ENCODE data around the gene HSD17B2.
"Not testable (repeated sequence)": the region's sequence is repeated elsewhere in the genome, so short reads cannot be mapped to it uniquely, and the experiment has no call there.

The HSD17B2 gene

DNA sequence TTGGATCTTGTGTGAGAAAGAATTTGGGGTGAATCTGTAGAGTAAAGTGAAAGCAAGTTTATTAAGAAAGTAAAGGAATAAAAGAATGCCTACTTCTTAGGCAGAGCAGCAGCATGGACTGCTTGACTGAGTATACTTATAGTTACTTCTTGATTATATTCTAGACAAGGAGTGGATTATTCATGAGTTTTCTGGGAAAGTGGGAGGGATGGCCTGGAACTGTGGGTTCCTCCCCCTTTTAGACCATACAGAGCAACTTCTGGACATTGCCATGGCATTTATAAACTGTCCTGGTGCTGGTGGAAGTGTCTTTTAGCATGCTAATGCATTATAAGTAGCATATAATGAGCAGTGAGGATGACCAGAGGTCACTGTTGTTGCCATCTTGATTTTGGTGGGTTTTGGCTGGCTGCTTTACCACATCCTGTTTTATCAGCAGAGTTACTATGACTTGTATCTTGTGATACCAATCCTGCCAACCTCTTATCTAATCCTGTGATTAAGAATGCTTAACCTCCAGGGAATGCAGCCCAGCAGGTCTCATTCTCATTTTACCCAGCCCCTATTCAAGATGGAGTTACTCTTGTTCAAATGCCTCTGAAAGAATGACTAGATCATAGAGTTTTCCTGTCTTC, 58.7 kb downstream of the HSD17B2 start:
- TF ChIP-seq, protein P1, sequence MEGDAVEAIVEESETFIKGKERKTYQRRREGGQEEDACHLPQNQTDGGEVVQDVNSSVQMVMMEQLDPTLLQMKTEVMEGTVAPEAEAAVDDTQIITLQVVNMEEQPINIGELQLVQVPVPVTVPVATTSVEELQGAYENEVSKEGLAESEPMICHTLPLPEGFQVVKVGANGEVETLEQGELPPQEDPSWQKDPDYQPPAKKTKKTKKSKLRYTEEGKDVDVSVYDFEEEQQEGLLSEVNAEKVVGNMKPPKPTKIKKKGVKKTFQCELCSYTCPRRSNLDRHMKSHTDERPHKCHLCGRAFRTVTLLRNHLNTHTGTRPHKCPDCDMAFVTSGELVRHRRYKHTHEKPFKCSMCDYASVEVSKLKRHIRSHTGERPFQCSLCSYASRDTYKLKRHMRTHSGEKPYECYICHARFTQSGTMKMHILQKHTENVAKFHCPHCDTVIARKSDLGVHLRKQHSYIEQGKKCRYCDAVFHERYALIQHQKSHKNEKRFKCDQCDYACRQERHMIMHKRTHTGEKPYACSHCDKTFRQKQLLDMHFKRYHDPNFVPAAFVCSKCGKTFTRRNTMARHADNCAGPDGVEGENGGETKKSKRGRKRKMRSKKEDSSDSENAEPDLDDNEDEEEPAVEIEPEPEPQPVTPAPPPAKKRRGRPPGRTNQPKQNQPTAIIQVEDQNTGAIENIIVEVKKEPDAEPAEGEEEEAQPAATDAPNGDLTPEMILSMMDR (IDR thresholded peaks at IDR 0.05; ENCODE audit: low read depth, low read length, missing control alignments) = no peak
- no peak for DNase-seq (ENCODE audit: extremely low read depth, low read depth)
- H3K4me3 ChIP-seq (replicated peaks; ENCODE audit: low read depth, low read length) = no peak overlapping the region

- no peak overlapping the region for H3K4me3 ChIP-seq (replicated peaks; ENCODE audit: low read depth, low read length)
- TF ChIP-seq, protein P1 (IDR thresholded peaks at IDR 0.05; ENCODE audit: low read depth, low read length, missing control alignments) = no peak
- no peak for DNase-seq (ENCODE audit: extremely low read depth, low read depth)
Observed at GRCh38 chr16:82094942-82095540, 60.0 kb downstream of the HSD17B2 start.

DNA sequence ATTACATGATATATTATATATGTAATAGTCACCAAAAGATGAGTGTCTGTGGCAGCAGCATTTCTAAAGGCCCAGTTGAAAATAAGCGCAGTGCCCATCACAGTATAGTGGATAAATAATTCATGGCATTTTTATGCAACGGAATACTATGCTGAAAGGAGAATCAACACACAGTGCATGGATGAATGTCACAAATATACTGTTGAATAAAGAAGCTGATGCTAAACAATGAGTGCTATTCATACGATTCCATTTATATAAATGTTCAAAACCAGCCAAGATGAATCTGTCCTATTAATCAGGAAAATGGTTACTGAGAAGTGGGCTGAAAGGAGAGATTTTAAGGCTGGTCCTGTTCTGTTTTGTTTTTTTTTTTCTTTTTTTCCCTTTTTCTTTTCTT, 61.6 kb downstream of the HSD17B2 start:
- TF ChIP-seq, protein P1 (IDR thresholded peaks at IDR 0.05; ENCODE audit: low read depth, low read length, missing control alignments) = no peak
- no peak for DNase-seq (ENCODE audit: extremely low read depth, low read depth)
- no peak overlapping the region for H3K4me3 ChIP-seq (replicated peaks; ENCODE audit: low read depth, low read length)

- TF ChIP-seq, protein P1 (IDR thresholded peaks at IDR 0.05; ENCODE audit: low read depth, low read length, missing control alignments) = no peak
- H3K4me3 ChIP-seq (replicated peaks; ENCODE audit: low read depth, low read length) = no peak overlapping the region
- DNase-seq (ENCODE audit: extremely low read depth, low read depth) = no peak
Observed at GRCh38 chr16:82105107-82105506, 70.1 kb downstream of the HSD17B2 start.

GRCh38 chr16:82108100-82108499, 73.0 kb downstream of the HSD17B2 start:
- no peak overlapping the region for H3K4me3 ChIP-seq (replicated peaks; ENCODE audit: low read depth, low read length)
- TF ChIP-seq, protein P1 (IDR thresholded peaks at IDR 0.05; ENCODE audit: low read depth, low read length, missing control alignments) = no peak
- no peak for DNase-seq (ENCODE audit: extremely low read depth, low read depth)

DNA sequence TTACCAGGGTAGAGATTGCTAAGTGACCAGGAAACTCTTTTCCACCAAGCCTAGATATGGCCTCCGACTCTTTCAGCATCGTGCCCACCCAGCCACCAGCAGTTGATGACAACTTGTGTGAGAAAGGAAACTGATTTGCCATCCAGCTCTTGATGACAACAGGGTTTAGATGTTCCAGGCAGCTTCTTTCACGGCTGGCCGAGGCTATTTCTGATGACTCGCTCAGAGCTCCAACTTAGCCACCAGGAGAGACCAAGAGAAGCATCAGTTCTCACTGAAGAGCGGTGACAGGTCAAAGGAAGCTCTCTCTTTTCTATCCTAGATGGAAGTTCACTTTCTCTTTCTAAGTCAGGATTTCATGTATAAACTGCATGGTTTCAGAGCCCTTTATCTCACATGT, 73.7 kb downstream of the HSD17B2 start:
- TF ChIP-seq, protein P1 (IDR thresholded peaks at IDR 0.05; ENCODE audit: low read depth, low read length, missing control alignments) = no peak
- no peak for DNase-seq (ENCODE audit: extremely low read depth, low read depth)
- H3K4me3 ChIP-seq (replicated peaks; ENCODE audit: low read depth, low read length) = no peak overlapping the region

DNA sequence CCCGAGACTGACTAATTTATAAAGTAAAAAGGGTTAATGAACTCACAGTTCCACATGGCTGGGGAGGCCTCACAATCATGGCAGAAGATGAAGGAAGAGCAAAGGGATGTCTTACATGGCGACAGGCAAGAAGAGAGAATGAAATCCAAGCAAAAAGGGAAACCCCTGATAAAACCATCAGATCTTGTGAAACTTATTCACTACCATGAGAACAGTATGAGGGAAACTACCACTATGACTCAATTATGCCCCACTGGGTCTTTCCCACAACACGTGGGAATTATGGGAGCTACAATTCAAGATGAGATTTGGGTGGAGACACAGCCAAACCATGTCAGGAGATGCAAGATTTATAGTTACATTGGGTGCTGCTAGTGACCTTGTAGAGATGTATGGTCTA, 74.2 kb downstream of the HSD17B2 start:
- not testable (repeated sequence) for DNase-seq (ENCODE audit: extremely low read depth, low read depth); H3K4me3 ChIP-seq (replicated peaks; ENCODE audit: low read depth, low read length)

All from HFF-Myc (cell line).